Fibroblast of skin of right quadriceps (primary cell): Measurements from ENCODE around the gene VIT.

Experiments used
- DNase-seq: peaks from one replicate; pipeline ENCODE4 v3.0.0-alpha.2; 2013

The VIT gene

DNA sequence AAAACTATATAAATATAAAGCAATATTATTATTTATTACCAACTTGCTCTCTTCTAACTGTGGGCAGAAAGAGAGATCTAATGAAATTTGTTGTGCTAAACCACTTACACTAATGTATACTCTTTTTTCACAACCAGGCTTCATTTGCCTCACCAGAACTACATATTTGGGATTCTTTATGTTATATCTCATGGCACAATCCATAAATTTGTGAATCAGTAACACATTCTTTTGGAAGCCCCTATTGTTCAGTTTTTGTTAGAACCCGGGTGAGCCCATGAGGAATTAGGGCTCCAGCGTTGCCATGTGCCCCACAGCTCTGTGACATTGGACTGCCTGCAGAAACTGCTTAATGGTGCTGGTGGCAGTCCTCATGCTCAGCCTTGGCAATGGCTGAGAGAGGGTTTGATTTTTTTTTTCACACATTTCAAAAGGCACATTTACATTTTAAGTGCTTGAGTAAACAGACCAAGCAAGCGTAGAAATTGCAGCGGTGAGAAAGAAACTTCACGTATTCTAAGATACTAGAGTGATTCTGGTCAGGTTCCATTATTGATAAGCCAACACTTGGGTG, 15.3 kb downstream of the VIT start:
- peak; percentile 66 for DNase-seq

DNA sequence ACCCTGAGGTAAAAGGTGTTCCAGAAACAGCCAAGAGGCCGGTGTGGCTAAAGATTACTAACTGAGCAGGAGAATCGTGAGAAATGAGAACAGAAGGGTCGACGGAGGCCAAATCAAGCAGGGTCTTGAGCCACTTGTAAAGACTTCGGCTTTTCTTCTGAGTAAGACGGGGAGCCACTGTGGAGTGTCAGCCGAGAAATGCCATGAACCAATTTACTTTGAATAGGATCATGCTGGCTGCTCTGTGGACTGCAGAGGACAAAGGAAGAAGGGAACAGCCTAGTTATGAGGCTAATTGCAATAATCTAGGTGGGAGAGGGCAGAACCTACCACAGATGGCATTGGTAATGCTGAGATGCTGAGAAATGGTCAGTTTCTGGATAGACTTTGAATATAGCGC, 16.8 kb downstream of the VIT start:
- no peak for DNase-seq

DNA sequence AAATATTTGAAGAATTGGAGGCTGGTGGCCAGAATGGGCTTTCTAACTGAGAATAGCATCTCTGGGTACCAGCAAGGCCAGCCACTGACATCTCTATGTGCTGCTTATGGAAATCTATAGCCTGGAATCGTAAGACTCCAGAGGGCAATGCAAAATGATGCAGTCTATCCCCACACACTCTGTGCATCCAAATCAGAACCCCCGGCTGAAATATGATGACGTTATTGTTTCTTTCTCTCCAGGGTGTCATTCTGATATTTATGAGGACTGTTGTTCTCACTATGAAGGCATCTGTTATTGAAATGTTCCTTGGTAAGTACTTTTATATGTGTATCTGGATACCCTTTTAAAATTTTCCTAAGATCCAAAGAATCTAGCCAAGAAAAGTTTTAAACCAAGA, 19.6 kb downstream of the VIT start:
- DNase-seq, result no peak

DNA sequence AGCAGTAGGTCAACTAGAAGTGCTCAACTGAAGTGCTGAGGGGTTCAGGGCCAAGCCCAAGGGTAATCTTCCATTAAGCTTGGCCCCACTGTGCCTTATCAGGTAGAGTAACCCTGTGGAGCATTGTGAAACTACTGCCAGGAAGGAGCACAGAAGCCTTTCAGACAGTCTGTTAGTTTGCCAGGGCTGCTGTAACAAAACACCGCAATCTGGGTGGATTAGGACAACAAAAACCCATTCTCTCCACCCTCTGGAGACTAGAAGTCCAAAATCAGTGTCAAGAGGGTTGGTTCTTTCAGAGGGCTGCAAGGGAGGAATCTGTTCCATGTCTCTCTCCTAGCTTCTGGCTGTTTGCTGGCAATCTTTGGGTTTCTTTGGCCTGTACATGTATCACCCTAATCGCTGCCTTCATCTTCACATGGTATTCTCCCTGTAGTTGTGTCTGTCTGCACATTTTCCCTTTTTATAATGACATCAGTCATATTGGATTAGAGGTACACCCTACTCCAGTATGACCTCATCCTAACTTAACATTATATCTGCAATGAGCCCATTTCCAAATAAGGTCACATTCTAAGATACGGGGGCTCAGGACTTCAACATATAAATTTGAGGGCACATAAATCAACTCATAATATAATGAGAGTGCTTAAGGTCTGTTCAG, 21.2 kb downstream of the VIT start:
- DNase-seq, result no peak

DNA sequence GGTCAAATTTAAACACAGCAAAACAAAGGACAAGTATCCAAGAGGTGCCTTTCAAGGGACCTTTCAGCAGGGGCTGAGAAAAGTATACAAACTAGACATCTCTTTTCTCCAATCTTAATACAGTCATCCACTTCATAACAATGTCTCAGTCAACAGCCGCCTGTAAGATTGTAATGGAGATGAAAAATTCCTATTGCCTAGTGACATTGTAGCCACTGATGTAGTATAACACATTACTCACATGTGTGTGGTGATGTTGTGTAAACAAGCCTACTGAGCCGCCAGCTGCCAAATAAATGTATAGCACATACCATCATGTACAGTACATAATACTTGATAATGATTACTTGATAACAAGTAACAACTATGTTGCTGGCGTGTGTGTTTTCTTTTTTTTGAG, 31.0 kb downstream of the VIT start:
- DNase-seq, result peak; percentile 21

DNA sequence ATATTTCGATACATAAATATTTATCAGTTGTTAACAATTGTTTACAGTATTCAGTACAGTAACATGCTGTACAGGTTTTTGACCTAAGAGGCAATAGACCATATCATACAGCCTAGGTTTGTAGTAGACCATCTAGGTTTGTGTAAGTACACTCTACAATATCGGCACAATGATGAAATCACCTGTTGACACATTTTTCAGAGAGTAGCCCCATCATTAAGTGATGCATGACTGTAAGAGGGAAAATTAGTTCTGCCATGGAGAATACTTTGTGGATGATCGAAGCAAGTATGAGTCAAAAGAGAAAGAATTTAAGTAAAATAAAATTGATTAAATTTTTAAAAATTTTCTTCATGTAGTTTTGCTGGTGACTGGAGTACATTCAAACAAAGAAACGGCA, 32.6 kb downstream of the VIT start:
- DNase-seq, result no peak

DNA sequence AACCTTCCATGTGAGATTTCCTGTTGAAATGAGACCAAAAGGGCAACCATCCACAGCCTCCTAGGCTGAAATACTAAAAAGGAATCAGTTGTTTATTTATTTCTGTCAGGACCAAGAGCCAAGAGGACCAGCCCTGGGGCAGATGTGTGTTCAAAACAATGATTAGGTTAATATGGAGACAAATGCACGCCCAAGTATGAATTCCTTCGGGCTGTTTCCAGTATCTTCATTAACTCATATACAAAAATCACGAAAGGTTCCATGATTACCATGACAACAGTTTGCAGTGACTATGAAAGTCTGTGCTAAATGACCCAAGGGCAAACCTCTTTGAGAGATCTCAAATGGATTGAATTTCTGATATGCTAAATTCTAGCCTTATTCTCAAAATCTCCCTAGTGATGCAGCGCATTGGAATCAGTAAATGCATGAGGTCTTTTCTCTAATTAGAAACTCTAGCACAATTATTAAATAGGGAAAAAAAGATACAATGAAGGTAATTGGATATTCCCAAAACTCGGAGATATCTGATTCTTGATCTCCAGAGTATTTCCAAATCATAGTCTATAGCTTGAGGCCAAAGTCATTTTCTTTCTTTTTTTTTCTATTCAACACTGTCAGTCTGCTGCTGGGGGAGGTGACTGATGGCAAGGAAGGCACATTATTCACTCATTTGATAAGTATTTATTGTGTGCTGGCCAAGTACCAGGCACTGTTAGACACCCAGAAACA, 35.6 kb downstream of the VIT start:
- peak; percentile 16 for DNase-seq

DNA sequence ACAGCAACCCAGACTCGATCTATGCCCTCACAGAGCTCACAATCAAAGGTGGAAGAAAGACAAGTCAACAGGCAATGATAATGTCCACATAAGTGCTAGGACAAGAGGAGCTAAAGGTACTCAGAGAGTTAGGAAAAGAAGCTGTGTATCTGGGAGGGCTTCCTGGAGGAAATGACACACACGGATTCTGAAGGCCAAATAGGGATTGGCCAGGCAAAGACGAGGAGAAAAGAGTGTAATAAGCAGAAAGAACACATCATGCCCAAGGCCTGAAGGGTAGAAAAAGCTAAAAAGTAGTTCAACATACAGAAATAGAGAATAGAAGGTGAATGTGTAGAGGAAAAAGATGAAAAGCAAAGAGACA, 36.1 kb downstream of the VIT start:
- DNase-seq, result no peak

DNA sequence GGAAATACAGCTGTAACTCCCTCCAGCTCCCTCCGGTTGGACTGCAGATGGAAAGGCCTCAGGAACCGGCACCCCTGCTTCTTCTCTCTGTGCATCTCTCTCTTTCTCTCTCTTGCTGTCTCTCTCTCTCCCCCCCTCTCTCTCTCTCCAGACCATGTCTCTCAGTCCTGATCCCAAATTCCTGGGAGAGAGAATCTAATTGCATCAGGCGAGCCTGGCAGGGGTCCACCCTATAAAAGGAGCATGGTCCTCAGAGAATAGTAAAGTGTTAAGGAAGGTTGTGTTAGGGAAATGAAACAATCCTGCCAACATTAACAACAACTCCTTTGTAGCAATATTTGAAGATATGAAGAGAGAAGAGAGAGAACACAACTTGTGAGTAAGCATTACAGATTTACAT, 36.7 kb downstream of the VIT start:
- DNase-seq, result no peak

DNA sequence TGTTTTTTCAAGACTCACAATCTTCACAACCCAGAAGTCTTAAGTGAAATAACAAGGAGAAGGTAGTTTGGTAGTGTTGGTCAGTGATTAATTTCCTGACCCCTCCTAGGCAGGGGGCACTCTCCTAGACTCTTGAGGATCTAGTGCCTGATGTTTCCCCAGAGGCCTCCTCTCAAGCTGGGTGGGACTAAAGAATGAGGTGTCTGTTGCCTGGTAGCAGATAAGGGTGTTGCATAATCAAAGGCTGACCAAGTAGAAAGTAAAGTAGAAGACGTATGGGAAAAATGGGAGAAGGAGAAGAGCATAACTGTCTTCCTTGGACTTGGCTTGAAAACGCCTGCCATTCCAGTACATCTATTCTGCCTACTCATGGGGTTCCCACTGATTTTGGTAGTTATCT, 37.8 kb downstream of the VIT start:
- no peak for DNase-seq

DNA sequence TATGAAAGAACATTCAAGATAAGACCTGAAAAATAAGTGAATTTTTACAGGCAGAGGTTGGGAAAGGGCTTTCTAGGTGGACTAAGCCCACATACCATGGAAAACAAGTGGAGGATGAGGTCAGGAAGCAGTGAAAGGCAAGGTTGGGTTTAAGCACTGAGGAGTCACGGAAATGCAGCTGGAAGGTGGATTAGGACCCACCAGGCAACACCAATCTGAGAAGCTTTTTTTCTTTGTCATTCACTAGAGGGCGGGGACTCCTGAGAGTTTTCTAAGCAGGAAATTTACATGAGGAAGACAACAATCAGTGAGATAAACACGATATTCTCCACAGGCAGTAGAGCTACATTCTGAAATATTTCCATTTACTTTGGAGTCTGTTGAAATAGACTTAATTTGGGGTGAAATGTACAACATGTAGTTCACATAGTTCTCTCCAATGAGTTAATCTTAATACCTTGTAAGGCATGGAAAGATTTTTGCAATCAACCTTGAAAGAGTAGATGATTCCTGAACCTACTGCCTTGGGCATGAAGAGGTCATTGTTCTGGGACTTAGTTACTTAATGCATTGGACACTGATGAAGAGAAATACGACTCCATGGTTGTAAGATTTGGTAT, 40.7 kb downstream of the VIT start:
- DNase-seq, result no peak

DNA sequence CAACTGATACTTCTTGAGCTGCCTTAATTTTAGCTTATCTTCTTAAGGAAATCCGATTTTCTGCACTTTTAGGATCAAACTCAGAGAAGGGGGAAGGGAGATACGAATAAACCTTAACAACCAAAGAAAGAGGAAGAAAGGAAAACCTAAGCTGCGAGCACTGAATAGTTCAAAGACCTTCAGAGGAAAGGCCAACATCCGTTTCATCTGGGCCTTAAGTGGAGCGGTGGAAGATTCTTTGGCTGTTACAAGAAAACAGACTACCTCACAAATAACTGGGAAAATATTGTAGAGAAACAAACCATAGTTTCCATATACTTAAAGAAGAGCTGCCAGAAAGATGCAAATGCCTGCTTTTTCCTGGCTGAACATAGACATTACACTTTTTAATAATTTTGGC, 43.6 kb downstream of the VIT start:
- DNase-seq, result no peak

DNA sequence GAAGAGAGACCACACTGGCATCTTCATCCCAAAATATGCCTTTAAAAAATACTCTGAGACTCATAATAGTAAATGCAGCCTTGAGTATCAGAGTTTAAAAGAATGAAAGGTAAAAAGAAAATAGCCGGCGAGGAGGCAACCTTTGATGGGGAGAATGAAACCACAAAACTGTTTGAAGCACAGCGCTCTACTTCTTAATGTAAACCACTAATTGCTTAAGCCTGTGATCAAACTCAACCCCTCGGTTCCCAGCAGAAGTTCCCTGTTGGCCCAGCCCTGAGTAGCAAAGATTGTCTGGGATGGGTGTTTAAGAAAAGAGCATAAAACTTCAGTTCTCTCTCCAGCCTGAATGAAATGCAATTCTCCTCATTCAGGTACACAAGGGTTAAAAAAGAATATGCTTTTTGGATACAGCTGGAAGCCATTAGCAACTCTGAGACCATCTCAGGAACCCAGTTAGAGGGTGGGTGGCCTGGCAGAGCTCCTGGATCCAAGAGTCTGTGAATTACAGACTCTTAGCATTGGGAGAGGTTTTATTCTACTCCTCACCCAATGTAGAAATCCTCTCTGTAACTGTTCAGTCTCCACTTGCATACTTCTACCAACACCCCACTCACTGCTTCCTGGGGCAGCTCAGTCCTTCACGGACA, 44.8 kb downstream of the VIT start:
- no peak for DNase-seq

DNA sequence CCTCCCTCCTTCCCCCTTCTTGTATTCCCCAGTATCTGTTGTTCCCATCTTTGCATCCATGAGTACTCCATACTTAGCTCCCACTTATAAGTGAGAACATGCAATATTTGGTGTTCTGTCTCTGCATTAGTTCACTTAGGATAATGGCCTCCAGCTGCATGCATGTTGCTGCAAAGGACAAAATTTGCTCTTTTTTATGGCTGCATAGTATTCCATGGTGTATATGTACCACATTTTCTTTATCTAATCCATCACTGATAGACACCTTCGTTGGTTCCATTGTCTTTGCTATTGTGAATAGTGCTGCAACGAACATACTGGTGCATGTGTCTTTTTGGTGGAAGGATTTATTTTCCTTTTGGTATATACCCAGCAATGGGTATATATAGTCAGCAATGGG, 47.4 kb downstream of the VIT start:
- no peak for DNase-seq

DNA sequence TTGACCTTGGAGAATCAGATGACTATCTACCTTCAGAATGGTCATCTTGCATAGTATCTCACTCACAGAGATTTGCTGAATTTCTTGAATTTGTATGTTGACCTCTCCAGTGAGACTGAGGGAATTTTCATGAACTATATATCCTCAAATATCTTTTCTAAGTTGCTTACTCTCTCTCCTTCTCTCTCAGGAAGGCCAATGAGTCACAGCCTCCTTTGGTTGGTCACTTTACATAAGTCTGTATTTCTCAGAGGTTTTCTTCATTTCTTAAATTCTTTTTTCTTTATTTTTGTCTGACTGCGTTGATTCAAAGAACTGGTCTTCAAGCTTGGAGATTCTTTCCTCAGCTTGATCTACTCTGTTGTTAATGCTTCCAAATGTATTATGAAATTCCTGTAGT, 51.7 kb downstream of the VIT start:
- DNase-seq, result no peak

DNA sequence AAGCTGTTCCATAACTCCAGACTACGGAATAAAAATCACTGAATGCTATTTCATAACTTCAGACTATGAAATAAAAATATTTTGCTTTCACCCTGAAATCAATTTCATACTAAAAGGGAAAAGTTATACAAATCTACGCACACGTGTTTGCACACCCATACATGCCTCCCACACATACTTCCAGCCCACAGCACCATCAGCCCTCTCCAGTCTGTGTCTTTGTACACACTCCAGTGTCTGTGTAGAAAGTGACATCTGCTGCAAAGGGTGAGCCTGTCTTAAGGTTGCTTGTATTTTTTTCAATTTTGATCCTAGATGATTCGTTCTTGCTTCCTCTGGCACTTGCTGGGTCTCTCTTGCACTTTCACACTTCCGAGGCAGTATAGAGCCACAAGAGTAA, 53.6 kb downstream of the VIT start:
- DNase-seq, result no peak

DNA sequence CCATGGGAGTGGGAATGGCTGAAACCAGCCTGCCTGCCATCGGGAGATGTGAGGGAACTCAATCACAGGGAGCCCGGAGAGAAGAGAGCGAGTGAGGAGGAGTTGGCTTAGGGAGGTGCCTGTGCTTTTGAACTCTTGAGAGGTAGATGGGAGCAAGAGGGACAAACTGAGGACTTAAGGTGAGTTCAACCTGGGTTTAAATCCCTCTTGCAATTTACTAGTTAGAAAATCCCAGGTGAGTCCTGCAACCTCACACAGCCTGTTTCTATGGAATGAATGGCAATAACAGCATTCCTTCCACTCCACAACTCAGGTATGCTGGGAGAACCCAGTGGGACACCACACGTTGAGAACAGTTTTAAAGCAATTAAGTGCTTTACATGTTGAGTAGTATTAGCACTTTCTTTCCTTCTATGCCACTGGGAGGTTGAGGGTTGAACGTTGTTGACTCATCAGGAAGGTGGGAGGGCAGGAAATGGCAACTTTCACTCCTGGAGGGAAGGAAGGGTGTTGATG, 57.3 kb downstream of the VIT start:
- no peak for DNase-seq

DNA sequence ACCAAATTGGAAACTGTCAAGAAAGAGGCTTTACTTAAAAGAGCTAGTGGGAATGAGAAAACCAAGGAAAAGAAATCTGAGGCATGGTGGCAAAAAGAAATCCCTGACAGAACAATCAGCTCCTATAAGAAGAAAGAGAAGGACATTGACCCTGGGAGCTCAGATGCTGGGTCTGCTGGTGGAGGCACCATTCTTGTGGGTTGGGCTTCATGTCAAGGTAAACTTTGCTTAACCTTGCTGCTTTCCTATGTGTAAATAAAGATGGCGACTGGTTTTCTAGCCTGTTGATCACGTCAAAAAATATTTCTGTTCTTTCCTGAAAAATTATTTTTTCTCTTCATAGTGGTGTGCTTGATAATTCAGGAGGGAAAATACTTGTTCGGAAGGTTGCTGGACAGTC, 58.1 kb downstream of the VIT start:
- no peak for DNase-seq

DNA sequence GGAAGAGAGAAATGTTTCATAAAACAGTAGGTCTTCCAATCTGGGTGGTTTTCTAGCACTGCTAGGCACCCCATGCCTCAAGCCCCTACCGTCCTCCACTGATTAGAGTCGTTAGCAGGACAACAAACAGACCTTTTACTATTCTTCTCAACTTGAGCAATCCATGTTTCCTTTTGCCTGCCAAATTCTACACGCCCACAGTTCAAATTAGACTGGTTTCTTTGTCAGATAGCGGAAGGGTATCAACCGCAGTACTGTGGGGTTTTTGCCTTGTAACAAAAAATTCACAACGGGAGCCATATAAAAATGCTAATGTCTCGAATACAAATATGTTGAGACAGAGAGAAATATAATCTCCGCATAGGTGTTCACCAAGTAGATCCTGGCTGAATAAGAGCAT, 59.9 kb downstream of the VIT start:
- DNase-seq, result no peak

DNA sequence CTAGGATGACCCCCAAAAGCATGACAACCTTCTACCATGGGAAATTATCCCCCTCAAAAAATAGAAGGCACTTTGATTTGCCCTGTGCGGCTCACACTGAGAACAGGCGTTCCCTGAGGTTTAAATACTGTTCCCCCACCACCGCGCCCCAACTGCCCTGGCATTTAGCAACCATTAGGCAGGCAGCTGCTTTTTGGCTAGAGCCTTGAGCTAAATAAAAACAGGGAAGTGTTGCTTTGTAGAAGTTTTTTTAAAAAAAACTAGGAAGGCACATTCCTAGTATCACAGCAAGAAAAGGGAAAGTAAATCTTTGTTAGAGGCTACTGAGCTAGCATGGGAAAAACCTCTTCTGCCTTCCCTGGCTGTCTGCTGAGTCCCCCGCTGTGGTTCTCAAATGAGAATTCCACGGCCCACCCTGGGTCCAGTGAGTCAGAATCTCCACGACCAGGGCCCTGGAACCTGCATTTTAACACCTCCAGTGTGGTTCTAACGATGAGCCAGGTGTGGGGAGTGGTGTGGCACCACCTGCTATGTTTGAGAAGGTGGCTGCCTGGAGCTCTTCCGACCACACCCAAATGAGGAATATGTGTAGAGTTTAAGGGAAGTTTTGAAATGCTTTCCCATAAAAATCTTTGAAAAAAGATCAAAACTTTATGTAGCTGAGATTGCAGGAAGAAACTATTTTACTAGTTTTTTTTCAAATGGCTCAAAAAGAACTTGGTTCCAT, 66.4 kb downstream of the VIT start:
- DNase-seq, result no peak

DNA sequence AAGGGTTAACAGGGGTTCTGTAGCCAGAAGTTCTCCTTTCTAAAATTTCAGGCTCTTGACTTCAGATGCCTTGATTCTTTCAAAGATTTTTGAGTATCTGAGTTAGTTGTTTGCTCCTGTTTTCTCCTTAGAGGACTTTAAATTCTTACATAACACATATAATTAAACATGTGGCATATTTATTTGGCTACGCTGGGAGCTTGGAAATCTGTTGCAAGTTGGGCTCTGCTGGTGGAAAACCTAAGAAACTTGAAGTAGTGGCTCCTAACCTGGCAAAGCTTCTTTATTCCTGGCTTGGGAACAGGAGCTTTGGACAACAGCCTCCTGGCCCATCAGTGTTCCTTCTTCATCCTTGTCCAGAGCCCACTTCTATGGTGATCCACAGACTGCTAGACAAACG, 72.6 kb downstream of the VIT start:
- DNase-seq, result no peak

DNA sequence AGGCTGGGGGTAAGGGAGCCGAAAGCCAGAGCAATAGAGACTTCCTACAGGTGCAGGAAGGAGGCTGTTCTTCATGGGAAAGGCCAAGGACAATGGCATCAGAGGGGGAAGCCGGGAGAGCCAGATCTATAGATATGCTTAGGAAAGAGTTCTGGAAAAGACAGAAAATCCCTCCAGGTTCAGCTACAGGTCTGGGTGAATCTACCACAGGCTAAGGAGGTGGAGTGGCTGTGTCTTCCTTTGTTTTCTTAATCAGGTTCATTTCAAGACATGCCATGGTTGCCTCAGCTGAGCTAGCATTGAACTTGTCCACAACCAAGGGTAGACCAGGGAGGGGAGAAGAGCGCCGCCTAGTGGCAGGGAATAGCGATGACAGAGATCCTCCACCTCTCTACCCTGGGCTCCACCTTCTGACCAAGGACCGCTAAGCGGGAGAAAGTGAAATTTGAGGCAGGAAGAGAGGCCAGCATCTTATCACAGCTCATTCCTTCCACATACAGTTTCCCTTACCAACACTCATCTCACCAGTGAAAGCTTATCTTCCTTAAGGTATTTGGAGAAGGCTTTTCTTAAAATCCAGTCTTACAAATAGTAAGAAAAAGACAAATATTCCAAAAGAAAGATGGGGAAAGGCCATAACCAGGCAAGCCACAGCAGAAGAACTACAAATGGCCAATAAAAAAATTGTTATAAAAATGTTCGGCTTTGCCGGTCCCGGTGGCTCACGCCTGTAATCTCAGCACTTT, 74.2 kb downstream of the VIT start:
- DNase-seq, result peak; percentile 28
